ENCODE data around the gene POLR1A. TPM values are rescaled to one million over a fixed set of nuclear protein-coding genes. Genes with fewer than 3 reads are reported as not detected.

POLR1A gene
- total RNA-seq, 2 experiments from 2014 or later = 34.5 to 36.6 TPM

GRCh38 chr2:86082756-86083155 is 22.9 kb downstream of the POLR1A start:
- H3K4me3 Mint-ChIP-seq = no peak overlapping the region
- H3K4me1 Mint-ChIP-seq = peaks cover 30% of the 10 kb centered on the region
- DNase-seq = no peak
- ChIA-PET CTCF (interaction anchor here (8.9 kb wide), 1 partner anchor 256 kb away, joined by 194 read pairs; no protein-coding TSS in a partner anchor), POLR2A (no interaction called here)
- H3K9me3 Mint-ChIP-seq = no peaks in the 10 kb centered on the region
- no peaks in the 10 kb centered on the region for H3K27me3 Mint-ChIP-seq
- peaks cover 24% of the 10 kb centered on the region for H3K36me3 Mint-ChIP-seq (ENCODE audit: low read depth)
- H3K27ac Mint-ChIP-seq = no peak overlapping the region

DNA sequence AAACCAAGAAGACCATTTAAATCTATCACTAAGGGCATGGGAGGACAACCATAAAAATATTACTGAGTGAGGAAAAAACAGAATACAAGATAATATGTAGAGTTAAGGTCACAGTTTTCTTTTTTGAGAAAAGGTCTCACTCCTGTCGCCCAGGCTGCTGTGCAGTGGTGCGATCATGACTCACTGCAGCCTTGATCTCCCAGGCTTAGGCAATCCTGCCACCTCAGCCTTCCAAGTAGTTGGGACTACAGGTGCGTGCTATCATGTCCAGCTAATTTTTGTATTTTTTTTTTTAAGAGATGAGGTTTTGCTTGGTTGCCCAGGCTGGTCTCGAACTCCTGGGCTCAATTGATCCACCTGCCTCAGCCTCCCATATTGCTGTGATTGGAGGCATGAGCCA is 24.0 kb downstream of the POLR1A start:
- Mint-ChIP-seq H3K4me3 (no peak overlapping the region), H3K27me3 (no peaks in the 10 kb centered on the region), H3K36me3 (ENCODE audit: low read depth) (peaks cover 30% of the 10 kb centered on the region), H3K9me3 (no peaks in the 10 kb centered on the region), H3K4me1 (peaks cover 40% of the 10 kb centered on the region), H3K27ac (peak overlapping the region; percentile 52)
- ChIA-PET POLR2A (no interaction called here), CTCF (interaction anchor here (0.6 to 8.9 kb wide), 3 partner anchors 55 to 312 kb away, joined by 4 to 194 read pairs (median 4); no protein-coding TSS in a partner anchor)
- no peak for DNase-seq

- Mint-ChIP-seq H3K4me1 (peaks cover 40% of the 10 kb centered on the region), H3K36me3 (ENCODE audit: low read depth) (peaks cover 30% of the 10 kb centered on the region), H3K9me3 (no peaks in the 10 kb centered on the region), H3K27ac (peak overlapping the region; percentile 81), H3K27me3 (no peaks in the 10 kb centered on the region), H3K4me3 (no peak overlapping the region)
- ChIA-PET POLR2A (no interaction called here), CTCF (interaction anchor here (0.6 to 8.9 kb wide), 31 partner anchors 9 to 608 kb away, joined by 3 to 194 read pairs (median 4); partner anchors contain the start of genes POLR1A, PTCD3 and ST3GAL5)
- peak; percentile 91 for DNase-seq
Measured at GRCh38 chr2:86079981-86080911, 25.4 kb downstream of the POLR1A start.

GRCh38 chr2:86078774-86079545 is 26.7 kb downstream of the POLR1A start:
- peak; percentile 58 for DNase-seq
- Mint-ChIP-seq H3K27me3 (no peaks in the 10 kb centered on the region), H3K27ac (no peak overlapping the region), H3K4me1 (peaks cover 40% of the 10 kb centered on the region), H3K4me3 (no peak overlapping the region), H3K9me3 (no peaks in the 10 kb centered on the region), H3K36me3 (ENCODE audit: low read depth) (peaks cover 34% of the 10 kb centered on the region)
- POLR2A ChIA-PET = no interaction called here
- CTCF ChIA-PET = interaction anchor here (0.7 to 8.9 kb wide), 23 partner anchors 10 to 367 kb away, joined by 3 to 194 read pairs (median 4); partner anchors contain the start of genes POLR1A, PTCD3 and ST3GAL5

- Mint-ChIP-seq H3K4me1 (peaks cover 45% of the 10 kb centered on the region), H3K36me3 (ENCODE audit: low read depth) (peaks cover 49% of the 10 kb centered on the region), H3K4me3 (no peak overlapping the region), H3K27me3 (no peaks in the 10 kb centered on the region), H3K27ac (no peak overlapping the region), H3K9me3 (no peaks in the 10 kb centered on the region)
- CTCF ChIA-PET = interaction anchor here (0.9 to 8.9 kb wide), 4 partner anchors 12 to 249 kb away, joined by 3 to 194 read pairs (median 4); partner anchors contain the start of gene ST3GAL5
- POLR2A ChIA-PET = no interaction called here
- no peak for DNase-seq
Measured at GRCh38 chr2:86075886-86076285, 29.8 kb downstream of the POLR1A start.

DNA sequence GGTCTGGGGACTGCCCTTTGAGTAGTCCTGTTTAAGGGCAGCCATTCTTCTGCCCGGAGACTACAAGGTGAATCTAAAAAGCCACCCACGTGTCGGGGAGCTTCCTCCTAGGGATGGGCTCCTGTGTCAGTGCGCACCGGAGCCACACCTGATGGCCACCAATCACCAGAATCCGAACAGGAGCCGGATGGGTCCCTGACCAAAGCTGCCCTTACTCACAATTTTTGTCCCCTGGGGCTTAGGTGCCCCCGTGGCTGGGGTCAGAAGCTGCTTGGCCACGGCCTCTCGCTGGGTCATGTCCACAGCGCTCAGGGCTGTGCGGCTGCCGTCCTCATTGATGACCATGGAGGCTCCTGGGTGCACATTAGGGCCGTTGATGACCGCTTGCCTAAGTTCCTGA is 30.9 kb downstream of the POLR1A start:
- H3K4me3 Mint-ChIP-seq = no peak overlapping the region
- no peak for DNase-seq
- no peaks in the 10 kb centered on the region for H3K9me3 Mint-ChIP-seq

DNA sequence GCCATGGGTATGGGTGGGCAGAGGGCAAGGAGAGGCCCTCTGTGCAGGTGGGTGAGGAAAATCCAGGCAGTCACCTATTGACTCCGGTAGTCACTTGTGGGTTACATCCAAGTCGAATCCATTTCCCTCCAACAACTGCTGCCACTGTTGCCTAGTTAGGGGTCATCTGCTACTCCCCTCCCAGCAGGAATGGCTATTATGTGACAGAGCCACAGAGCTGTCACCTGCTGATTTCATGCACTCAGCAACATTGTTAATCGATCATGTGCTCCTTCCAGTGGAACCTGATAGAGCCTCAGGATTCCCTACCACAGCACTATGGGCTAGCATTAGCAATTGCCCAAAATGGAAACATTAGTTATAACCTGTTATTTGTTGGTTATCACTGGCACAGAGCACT is 31.4 kb downstream of the POLR1A start:
- H3K27ac Mint-ChIP-seq = no peak overlapping the region
- H3K36me3 Mint-ChIP-seq (ENCODE audit: low read depth) = peaks cover 56% of the 10 kb centered on the region
- no peak for DNase-seq
- peaks cover 36% of the 10 kb centered on the region for H3K4me1 Mint-ChIP-seq
- CTCF ChIA-PET = interaction anchor here (0.7 to 8.9 kb wide), 3 partner anchors 10 to 260 kb away, joined by 3 to 194 read pairs (median 3); no protein-coding TSS in a partner anchor
- no peaks in the 10 kb centered on the region for H3K27me3 Mint-ChIP-seq
- no peak overlapping the region for H3K4me3 Mint-ChIP-seq
- no peaks in the 10 kb centered on the region for H3K9me3 Mint-ChIP-seq
- POLR2A ChIA-PET = no interaction called here

More for the DNA sequence above, 30.9 kb downstream of the POLR1A start:
- Mint-ChIP-seq H3K27me3 (no peaks in the 10 kb centered on the region), H3K4me1 (peaks cover 36% of the 10 kb centered on the region), H3K27ac (no peak overlapping the region), H3K36me3 (ENCODE audit: low read depth) (peaks cover 52% of the 10 kb centered on the region)
- CTCF ChIA-PET = interaction anchor here (0.7 to 8.9 kb wide), 3 partner anchors 10 to 261 kb away, joined by 3 to 194 read pairs (median 3); no protein-coding TSS in a partner anchor
- POLR2A ChIA-PET = no interaction called here

- Mint-ChIP-seq H3K27me3 (no peaks in the 10 kb centered on the region), H3K9me3 (no peaks in the 10 kb centered on the region), H3K36me3 (ENCODE audit: low read depth) (peaks cover 61% of the 10 kb centered on the region), H3K4me1 (peaks cover 36% of the 10 kb centered on the region), H3K4me3 (no peak overlapping the region), H3K27ac (peak overlapping the region; percentile 61)
- ChIA-PET CTCF (interaction anchor here (0.6 to 1.6 kb wide), 3 partner anchors 10 to 246 kb away, joined by 3 to 4 read pairs (median 3); no protein-coding TSS in a partner anchor), POLR2A (no interaction called here)
- DNase-seq = no peak
Measured at GRCh38 chr2:86073225-86073624, 32.5 kb downstream of the POLR1A start.

DNA sequence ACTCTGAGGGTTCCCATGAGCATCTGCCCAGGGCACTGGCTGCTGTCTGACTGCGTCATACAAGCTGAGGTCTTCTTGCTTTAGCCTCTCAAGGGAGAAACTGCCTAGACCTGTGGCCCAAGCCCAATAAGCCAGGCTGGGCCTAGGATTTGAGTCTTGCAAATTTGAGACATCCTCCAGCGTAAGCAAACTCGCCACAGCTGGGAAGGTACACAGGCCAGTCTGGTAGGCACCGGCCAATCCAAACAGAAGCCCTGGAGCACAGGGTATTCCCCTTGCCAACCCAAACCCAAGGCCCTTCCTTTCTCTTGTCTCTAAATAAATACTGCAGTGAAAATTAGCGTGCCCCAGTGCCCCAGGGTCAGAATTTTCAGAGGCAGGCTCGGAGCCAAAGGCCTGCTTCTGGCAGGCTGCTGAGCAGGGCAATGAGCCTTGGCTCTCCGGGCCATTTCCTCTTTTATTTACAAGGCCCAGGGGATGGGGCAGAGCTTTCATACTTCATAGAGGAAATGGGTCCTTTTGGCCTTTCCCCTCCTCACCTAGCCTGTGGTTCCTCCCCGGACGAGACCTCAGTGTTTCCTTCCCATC is 33.3 kb downstream of the POLR1A start:
- CTCF ChIA-PET = interaction anchor here (0.6 to 1.6 kb wide), 3 partner anchors 9 to 184 kb away, joined by 3 to 4 read pairs (median 4); partner anchors contain the start of gene ST3GAL5
- no peak overlapping the region for H3K4me3 Mint-ChIP-seq
- no peaks in the 10 kb centered on the region for H3K27me3 Mint-ChIP-seq
- H3K4me1 Mint-ChIP-seq = peaks cover 35% of the 10 kb centered on the region
- no peak overlapping the region for H3K27ac Mint-ChIP-seq
- no peaks in the 10 kb centered on the region for H3K9me3 Mint-ChIP-seq
- no peak for DNase-seq
- H3K36me3 Mint-ChIP-seq (ENCODE audit: low read depth) = peaks cover 60% of the 10 kb centered on the region
- POLR2A ChIA-PET = no interaction called here

GRCh38 chr2:86070868-86071267 is 34.8 kb downstream of the POLR1A start:
- peak overlapping the region; percentile 38 for H3K27ac Mint-ChIP-seq
- no peaks in the 10 kb centered on the region for H3K9me3 Mint-ChIP-seq
- no peak for DNase-seq
- no peak overlapping the region for H3K4me3 Mint-ChIP-seq
- no peaks in the 10 kb centered on the region for H3K27me3 Mint-ChIP-seq
- H3K36me3 Mint-ChIP-seq (ENCODE audit: low read depth) = peaks cover 61% of the 10 kb centered on the region
- H3K4me1 Mint-ChIP-seq = peaks cover 32% of the 10 kb centered on the region
- CTCF ChIA-PET = interaction anchor here (0.9 to 1.1 kb wide), 2 partner anchors 21 to 243 kb away, joined by 3 to 4 read pairs; no protein-coding TSS in a partner anchor
- POLR2A ChIA-PET = no interaction called here

- ChIA-PET CTCF (no interaction called here), POLR2A (no interaction called here)
- Mint-ChIP-seq H3K4me1 (peaks cover 32% of the 10 kb centered on the region), H3K27me3 (no peaks in the 10 kb centered on the region), H3K4me3 (no peak overlapping the region), H3K27ac (no peak overlapping the region), H3K36me3 (ENCODE audit: low read depth) (peaks cover 71% of the 10 kb centered on the region), H3K9me3 (no peaks in the 10 kb centered on the region)
- DNase-seq = no peak
Measured at GRCh38 chr2:86069783-86070339, 35.8 kb downstream of the POLR1A start.

DNA sequence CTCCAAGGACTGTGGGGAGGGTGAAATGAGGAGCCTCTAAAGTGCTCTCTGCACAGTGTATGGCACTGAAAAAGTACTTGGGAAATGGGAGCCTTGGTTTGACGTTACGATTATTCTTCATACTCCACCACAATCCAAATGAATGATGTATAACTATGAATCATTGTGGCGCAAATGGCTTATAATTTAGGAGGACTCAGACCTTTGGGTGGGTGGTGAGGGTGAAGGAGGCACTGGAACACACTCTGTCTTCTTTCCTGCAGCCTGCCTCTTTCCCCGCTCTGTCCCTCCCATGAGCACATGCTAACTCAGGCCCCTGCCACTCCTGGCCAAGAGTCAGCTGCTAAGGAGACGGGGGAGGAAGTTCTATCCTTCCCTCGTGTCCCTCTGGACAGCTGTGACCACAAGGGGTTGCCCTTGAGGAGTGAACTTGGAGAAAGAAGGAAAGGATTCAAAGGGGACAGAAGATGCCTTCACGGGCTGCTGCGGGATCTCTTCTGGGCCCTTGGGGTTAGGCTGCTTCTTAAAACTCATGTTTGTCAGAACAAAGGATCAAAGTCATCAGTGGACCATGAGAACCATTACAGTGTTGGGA is 36.5 kb downstream of the POLR1A start:
- Mint-ChIP-seq H3K4me3 (no peak overlapping the region), H3K4me1 (peaks cover 32% of the 10 kb centered on the region), H3K9me3 (no peaks in the 10 kb centered on the region), H3K36me3 (ENCODE audit: low read depth) (peaks cover 74% of the 10 kb centered on the region), H3K27ac (peak overlapping the region; percentile 38), H3K27me3 (no peaks in the 10 kb centered on the region)
- no peak for DNase-seq
- ChIA-PET CTCF (interaction anchor here (2.3 kb wide), 1 partner anchor 242 kb away, joined by 11 read pairs; no protein-coding TSS in a partner anchor), POLR2A (no interaction called here)
